Stimulated activated CD4-positive, alpha-beta T cell treated with anti-CD3 and anti-CD28 coated beads, Interleukin-1b, Interleukin-23, amount 100 ng/mL, for 48 hours (primary cell): Measurements from ENCODE around the gene TRPC1.
A peak's percentile ranks its signal among the peaks of the same experiment; 100 is the strongest.
"Not testable (repeated sequence)": the region's sequence is repeated elsewhere in the genome, so short reads cannot be mapped to it uniquely, and the experiment has no call there.

ENCODE experiments used
- DNase-seq: peaks from one replicate; pipeline ENCODE4 v3.0.0-alpha.2; 2020

The TRPC1 gene

DNA sequence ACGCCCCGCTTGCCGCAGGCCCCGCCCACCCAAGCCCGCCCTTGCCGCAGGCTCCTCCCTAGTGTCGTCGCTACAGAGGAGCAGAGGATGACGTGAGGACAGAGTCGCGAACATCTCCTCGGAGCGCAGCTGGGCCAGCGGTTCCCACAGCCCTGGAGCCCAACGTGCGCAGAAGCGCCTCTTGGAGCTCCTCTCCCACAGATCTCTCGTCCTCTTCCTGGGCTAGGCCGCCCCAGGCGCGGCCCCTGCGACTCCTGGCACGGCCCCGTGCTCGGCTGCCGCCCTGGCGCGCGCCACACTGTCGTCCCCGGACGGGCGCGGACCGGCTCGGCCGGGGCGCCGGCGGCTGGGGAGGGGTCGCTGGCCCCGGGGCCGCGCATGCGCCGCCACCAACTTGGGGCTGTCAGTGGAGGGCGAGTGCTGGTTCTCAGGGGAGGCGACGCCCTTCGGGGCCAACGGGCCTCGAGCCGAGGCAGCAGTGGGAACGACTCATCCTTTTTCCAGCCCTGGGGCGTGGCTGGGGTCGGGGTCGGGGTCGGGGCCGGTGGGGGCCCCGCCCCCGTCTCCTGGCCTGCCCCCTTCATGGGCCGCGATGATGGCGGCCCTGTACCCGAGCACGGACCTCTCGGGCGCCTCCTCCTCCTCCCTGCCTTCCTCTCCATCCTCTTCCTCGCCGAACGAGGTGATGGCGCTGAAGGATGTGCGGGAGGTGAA lies at the start of gene TRPC1:
Gene TRPC1 (plus strand): TSS at position 67 of the 714 bp plus-strand sequence. CDS start 526 bp downstream, at position 593.
- peak; percentile 77 for DNase-seq

DNA sequence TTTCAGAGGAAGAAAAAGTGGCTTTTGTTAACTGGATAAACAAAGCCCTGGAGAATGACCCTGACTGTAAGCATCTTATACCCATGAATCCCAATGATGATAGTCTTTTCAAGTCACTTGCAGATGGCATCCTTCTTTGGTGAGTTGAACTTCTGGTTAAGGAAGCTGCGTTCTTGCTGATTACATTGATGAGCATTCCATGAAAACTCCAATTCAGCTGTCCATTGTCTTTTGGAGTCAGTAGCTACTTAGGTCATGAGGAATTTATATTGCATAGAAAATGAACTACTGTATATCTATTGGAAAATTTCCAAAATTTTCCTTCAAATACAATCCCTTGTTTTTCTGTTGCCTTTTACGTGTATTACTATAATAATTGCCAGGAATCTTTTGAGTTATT lies 47.7 kb upstream of the TRPC1 start:
- DNase-seq = no peak

DNA sequence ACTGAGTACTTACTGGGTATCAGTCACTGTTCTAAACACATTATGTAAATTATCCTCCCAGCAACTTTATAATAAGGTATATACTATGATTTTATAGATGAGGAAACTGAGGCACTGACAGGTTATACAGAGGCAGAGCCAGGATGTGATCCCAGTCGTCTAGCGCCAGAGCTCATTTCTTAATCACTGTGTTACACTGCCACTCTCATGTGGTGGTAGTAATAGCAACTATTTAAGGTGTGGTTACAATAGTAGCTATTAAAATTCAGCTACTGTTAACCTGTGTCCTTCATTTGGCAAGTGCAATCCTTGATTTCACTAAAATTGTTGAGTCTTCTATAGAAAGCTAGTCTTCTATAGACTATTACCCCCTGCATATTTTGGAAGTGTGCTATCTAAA lies 43.1 kb upstream of the TRPC1 start:
- DNase-seq = no peak

DNA sequence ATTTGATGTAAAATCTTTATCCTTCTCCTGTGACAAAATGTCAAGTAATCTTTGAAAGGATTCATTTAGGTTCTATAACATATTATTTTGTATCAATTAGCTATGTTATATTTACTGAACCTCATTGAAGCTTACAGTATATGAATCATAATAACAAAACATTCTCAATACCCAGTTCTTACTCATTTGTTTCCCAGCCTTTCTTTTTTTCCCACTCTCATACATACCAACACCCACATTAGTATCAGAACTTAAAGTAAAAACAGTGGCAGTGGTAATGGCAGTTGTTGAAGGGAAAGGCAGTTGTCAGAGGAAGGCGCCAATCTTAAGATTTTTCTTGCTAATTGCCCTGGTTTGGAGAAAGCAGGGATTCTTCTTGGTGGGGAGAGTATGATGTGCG lies 33.2 kb upstream of the TRPC1 start:
- no peak for DNase-seq

DNA sequence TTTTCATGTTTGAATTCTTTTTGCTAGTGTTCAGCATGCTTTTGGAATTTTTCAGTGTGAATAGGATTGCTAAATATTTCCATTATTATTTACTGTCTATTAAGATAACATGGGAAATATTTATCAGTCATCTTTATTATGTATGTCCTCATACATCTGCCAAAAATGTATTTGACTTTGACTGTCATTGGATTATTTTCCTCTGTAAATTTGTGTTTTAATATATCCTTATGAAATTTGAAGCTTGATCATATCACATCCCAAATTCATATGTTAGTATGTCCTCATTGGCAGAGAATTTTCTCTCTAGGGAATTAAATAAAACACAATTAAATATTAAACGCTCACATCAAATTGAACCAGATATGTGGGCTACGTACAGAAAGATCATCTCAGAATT lies 32.3 kb upstream of the TRPC1 start:
- no peak for DNase-seq

DNA sequence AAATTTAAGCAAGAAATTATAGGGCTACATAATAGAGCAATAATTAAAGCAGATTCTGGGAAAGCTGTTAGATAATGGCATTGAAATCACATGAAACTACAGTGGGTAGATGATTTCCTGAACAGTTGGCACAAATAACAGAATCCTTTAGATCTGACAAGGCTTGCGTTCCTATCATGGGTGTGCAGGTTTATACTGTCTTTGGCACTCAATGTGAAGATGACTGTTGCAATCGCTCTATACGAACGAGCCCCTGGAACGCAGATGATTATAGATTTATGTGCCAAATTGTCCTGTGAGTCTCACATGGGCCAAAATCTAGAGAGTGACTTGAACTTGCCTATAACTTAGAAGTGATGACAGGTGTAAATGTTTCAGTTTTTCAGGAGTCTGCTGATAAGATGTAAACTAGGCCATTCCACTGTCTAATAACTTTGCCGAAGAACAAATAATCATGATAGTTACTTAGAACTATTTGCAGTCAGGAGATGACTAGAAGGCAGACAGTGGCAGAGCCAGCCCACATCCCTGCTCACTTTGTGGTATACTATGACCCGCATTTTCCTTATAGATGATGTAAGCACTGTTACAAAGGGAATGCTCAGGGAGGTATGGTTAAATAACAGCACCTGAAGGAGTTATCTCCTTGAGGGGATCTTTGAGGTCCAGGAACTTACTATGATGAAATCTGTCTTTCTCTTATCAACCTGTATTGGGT lies 30.5 kb upstream of the TRPC1 start:
- no peak for DNase-seq

DNA sequence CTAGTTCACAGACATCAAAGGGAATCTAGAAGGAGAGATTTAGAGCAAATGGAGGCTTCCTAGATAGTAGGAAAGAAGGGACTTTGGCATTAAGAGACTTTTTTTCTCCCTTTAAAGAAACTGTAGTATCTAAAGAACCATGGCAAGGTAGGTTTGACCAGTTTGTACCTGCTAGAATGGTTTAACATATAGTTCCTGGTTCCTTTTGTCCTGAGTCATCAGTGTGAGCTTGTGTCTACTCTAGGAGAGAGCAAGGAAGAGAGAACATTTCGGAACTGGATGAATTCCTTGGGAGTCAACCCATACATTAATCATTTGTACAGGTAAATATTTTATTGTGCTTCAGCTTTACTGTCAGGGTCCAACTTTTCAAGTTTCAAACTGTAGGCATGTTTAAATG lies 29.6 kb upstream of the TRPC1 start:
- DNase-seq = no peak

DNA sequence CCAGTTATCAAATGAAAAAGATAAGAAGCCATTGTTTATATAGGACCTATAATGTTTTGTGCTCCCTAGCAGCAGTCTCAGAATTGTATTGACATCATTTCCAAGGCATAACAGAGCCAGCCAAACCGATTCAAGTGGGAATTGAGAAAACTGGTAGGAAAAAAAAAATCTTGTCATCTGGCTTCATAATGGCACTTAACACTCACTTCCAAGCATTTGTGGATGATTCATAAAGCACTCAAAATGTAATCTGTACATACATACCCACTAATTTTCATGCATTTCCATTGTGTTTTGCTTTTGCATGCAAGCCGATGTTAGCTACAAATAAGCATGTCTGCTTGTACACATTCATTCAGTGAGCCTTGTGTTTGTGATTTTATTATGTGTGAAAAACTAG lies 18.6 kb upstream of the TRPC1 start:
- no peak for DNase-seq

DNA sequence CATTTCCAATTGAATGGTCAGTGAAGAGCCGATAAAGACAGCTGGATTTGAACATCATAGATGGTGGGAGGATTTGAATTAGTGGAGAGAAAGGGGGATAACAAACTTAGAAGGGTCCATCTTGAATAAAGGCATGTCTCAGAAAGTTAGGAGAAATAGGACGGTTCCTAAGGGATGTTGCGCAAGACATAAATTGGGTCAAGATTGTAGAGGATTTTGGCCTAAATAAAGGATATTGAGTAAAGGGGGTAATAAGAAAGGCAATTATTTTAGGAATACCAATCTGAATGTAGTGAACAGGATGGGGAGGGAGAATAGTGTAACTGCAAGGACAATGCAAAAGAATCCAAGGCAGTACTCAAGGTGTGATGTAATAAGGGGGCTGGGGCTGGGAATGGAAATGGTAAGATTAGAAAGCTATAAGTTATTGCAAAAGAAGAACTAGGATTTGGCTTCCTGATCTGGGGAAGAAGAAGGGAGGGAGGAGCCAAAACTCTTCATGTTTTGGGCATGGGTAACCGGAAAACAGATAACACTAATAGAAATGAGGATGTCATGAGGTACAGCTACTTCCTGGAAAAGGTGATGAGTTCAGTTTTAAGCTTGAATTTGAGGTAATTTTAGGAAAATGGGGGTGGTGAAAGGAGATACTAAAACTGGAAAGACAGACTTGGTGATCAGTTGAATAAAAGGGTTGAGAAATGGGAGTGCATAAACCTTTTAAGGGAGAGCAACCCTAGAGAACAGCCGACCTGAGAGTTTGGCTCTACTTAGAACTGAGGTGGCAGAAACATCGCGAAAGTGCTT lies 17.3 kb upstream of the TRPC1 start:
- DNase-seq = no peak

DNA sequence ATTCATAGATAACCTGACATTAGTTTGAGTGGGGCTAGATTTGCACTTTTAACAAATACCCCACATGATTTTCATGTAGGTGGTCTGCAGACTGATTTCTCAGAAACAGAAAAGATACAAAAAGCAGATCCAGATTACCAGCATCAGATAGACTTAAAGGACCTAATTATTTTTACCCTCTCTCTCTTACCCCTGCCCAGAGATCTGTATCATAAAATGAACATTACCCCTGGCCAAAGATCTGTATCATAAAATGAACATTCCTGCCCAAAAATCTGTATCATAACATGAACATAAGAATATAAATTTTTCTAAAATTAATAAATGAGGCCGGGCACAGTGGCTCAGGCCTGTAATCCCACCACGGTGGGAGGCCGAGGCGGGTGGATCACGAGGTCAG lies 14.6 kb upstream of the TRPC1 start:
- no peak for DNase-seq

DNA sequence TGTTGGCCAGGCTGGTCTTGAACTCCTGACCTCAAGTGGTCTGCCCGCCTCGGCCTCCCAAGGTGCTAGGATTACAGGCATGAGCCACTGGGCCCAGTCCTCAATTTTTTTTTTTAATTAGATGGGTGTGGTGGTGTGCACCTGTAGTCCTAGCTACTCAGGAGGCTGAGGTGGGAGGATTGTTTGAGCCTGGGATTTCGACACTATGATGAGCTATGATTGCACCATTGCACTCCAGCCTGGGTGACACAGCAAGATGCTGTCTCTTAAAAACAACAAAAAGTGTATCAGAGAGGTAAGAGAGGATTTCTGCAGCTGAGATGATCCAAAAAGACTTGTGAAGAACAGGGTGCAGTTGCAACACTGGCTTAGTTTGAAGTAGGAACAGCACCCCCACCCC lies 9.0 kb upstream of the TRPC1 start:
- DNase-seq = not testable (repeated sequence)

DNA sequence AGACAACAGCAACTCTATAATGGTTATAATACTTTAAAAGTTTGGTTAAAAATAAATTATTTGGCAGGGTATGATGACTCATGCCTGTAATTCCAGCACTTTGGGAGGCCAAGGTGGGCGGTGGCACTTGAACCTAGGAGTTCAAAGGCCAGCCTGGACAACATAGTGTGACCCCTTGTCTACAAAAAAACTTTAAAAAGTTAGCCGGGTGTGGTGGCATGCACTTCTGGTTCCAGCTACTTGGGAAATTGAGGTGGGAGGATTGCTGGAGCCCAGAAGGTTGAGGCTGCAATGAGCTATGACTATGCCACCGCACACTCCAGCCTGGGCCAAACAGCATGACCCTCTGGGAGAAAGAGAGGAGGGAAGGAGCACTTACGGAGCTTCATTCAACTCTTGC lies 7.7 kb upstream of the TRPC1 start:
- DNase-seq = no peak

DNA sequence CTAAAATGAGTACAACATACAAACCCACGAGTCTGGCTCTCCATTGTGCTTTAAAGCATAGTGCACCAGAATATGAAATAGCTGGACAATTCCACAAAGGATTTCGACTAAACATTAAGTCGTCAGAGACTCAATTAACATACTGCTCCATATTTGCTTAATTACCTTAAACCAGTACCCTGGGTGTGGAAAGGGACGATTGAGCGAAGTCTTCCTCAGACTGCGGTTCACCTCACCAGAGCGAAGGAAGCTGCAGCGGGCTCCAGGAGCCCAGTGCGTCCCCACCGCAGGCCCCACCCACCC lies 218 bp upstream of the TRPC1 start:
- no peak for DNase-seq

DNA sequence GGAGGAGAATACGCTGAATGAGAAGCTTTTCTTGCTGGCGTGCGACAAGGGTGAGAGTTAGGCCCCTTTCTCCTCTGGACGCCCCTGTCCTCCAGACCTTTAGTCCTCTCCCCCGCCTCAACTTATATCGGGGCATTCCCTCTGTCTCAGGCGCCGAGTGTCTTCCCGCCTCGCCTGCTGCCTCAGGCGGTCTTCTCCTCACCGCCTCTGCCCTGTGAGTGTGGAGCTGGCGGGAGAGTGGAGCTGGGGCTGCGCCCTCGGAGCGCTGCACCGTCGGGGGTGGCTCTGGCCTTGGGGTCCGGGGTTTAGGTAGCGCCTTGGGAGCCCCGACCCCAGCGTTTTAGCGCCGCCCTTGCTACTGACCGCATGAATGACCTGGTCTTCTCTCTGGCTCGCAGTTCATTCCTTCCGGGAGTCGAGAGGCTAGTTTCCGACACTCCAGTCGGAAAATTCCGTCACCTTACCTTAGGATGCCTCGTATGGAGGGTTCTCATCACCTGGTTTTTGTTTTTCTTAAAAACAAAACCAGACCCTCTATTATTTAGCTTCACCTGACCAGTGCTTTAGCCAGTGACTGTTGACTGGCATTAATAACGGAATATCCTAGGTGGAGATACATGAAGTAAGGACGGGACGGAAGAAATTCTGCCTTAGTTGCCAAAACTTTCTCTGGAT lies 985 bp downstream of the TRPC1 start:
- DNase-seq = peak; percentile 11

DNA sequence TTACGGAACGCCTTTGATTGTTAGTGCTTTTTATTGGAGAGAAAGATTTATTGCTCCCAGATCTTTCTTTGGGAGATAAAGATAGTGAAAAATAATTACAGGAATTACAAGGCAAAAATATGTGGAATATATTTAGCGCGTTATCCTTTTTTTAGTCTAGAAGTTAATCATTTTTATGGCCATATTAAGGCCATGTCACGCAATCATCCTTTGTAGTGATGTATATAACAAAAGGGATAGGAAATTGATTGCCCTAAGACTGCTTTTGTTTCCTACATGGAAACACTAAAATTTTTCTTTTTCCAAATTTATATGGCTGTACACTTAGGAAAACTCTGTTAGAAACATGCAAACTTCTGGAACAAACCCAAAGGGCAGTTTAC lies 1.5 kb downstream of the TRPC1 start:
- DNase-seq = no peak

DNA sequence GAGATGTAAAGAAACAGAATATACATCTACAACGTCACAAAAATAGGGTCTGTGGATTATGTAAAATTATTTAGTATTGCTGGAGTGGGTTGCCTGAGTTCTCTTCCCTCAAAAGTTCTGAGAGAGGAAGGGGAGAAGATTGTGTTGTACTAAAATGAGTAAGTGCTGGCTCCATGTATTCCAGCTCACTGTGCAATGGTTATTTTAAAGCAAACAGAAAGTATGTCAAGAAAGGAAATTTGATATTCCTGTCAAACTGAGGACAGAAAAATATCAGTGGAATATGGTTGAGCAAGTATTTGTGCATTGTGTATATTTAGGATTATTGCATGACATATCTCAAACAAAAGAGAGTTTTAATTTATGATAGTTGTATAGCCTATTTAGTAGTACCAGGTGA lies 2.2 kb downstream of the TRPC1 start:
- no peak for DNase-seq

DNA sequence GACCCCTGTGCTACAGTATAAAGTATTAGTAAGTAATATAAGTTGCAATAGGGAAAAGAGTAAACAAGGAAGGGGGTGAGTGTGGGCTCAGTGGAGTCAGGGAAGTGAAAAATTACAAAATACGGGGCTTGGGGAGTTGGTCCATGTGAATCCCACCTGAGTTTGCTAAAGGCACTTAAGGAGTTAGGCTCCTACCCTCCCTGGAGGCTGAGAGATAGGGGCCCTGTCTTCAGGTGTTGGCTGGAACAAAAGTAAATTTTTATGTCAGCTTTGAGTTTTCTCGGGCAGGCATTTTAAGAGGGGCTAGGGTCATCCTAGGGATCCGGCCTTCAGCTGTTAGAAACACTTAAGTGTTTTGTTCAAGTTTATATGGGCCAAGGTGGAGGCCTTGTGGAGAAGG lies 8.2 kb downstream of the TRPC1 start:
- no peak for DNase-seq

DNA sequence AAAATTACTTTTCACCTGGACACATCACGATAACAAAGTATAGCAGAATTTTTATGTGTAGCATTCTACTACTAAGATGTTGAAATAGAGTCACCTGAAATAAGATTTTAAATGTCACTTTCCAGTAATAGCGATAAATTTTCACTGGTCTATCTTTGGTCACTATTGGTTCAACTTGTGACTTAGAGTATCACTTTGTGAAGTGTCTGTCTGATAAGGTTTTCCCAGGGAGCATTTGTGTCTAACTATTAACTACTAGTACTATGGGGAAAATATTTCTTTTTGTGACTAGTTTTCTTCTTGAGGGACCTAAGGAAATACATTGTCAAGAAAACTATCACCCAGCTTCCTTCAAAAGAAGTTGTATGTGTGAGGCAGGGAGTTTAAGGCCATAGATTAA lies 11.0 kb downstream of the TRPC1 start:
- no peak for DNase-seq

DNA sequence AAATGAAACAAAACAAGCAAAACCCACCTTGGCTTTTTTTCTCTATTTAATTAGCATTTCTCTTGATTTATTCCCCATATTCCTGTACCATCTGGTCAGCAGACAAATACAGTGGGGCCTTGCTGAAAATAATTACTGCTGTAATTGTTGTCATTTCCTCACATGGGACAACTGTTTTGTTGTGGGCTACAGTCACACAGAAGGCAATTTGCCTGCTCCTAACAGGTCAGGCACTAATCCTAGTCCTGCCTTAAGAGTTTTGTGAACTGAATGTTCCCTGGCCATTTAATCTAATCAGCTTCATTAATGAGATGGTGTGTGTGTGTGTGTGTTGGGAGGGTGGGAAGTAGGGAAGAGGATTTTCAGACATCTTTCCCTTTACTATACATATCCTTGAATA lies 11.6 kb downstream of the TRPC1 start:
- no peak for DNase-seq

DNA sequence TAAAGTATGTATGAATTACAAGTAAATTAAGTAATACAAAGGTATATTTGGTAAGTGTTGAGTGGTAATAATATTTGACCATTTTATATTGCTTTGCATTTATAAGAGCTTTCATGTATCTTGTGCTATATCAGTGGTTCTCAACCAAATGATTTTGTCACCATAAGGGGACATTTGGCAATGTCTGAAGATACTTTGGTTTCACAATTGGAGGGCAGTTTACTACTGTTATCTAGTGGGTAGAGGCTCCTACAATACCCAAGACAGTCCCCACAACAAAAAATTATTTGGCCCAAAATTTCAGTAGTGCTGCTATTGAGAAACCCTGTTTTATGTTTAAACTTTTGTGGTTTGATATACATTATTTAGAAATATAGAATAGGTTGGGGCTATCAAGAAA lies 14.6 kb downstream of the TRPC1 start:
- no peak for DNase-seq

DNA sequence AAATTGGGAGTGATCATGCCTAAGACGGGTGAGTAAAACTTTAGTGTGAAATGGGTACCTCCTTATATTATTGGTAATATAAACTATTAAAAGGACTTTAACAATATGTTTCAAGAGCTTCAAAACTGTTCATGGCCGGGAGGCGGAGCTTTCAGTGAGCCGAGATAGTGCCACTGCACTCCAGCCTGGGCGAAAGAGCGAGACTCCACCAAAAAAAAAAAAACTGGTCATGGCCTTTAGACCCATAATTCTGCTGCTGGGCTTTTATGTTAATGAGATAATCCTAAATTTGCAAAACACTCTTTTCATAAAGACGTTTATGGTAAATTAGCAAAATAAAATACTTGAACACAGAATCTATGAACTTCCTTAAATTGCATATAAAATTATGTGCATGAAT lies 22.8 kb downstream of the TRPC1 start:
- no peak for DNase-seq

DNA sequence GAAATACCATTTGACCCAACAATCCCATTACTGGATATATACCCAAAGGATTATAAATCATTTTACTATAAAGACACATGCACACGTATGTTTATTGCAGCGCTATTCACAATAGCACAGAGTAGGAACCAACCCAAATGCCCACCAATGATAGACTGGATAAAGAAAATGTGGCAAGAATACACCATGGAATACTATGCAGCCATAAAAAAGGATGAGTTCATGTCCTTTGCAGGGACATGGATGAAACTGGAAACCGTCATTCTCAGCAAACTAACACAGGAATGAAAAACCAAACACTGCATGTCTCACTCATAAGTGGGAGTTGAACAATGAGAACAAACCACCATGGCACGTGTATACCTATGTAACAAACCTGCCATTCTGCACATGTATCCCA lies 26.7 kb downstream of the TRPC1 start:
- DNase-seq = not testable (repeated sequence)

DNA sequence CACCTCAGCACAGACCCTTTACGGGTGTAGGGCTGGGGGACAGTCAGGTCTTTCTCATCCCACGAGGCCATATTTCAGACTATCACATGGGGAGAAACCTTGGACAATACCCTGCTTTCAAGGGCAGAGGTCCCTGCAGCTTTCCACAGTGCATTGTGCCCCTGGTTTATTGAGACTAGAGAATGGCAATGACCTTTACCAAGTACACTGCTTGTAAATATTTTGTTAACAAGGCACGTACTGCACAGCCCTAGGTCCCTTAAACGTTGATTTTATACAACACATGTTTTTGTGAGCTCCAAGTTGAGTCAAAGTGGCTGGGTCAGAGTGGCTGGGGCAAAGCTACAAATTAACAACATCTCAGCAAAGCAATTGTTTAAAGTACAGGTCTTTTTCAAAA lies 28.8 kb downstream of the TRPC1 start:
- not testable (repeated sequence) for DNase-seq

DNA sequence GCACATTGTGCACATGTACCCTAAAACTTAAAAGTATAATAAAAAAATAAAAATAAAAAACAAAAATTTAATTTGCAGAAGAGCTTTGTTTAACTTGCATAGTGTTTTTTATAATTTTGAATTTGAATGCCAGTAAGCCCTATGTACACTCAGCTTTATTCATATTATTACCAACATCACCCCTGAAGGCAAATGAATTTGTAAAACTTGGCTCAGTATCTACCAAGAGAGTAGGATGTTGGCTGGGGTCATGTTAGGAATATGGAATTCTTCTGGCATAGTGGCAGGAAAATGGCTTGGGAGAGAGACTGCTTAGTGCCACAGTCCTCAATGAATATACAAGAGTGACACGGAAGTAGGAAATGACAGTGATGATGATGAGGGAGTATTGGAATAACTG lies 30.7 kb downstream of the TRPC1 start:
- no peak for DNase-seq
